ENCODE data around the gene RAB3D.
A peak's percentile ranks its signal among the peaks of the same experiment; 100 is the strongest.
"Not testable (repeated sequence)": the region's sequence is repeated elsewhere in the genome, so short reads cannot be mapped to it uniquely, and the experiment has no call there.

Gene RAB3D
- 12.6 reads per million, percentile 37 among the genes with 10 or more reads in this experiment for total RNA-seq

GRCh38 chr19:11339254-11340098, at the start of gene RAB3D:
Gene RAB3D, minus strand, starts transcription at chr19:11339657. Its CDS starts 2,258 bp downstream, at chr19:11337399.
- DNase-seq: peak; percentile 61

GRCh38 chr19:11387162-11388034, 47.9 kb upstream of the RAB3D start:
- no peak for DNase-seq

GRCh38 chr19:11384778-11385129, 45.3 kb upstream of the RAB3D start:
- DNase-seq: no peak

GRCh38 chr19:11383706-11384048, 44.2 kb upstream of the RAB3D start:
- DNase-seq: no peak

- DNase-seq: no peak
Measured at GRCh38 chr19:11382898-11383705, 43.6 kb upstream of the RAB3D start.

GRCh38 chr19:11380653-11381537, 41.4 kb upstream of the RAB3D start:
- peak; percentile 95 for DNase-seq

GRCh38 chr19:11379857-11380350, 40.4 kb upstream of the RAB3D start:
- DNase-seq: no peak

GRCh38 chr19:11379269-11379845, 39.9 kb upstream of the RAB3D start:
- not testable (repeated sequence) for DNase-seq

- DNase-seq: no peak
Measured at GRCh38 chr19:11378319-11379189, 39.1 kb upstream of the RAB3D start.

GRCh38 chr19:11377756-11378155, 38.3 kb upstream of the RAB3D start:
- no peak for DNase-seq

GRCh38 chr19:11377237-11377636, 37.8 kb upstream of the RAB3D start:
- no peak for DNase-seq

GRCh38 chr19:11375143-11375948, 35.9 kb upstream of the RAB3D start:
- DNase-seq: peak; percentile 65

- peak; percentile 92 for DNase-seq
Measured at GRCh38 chr19:11374433-11375142, 35.1 kb upstream of the RAB3D start, which contains the start of gene SWSAP1. Gene SWSAP1, plus strand, starts transcription at chr19:11374666. Its CDS starts 15 bp downstream, at chr19:11374681.

- DNase-seq: no peak
Measured at GRCh38 chr19:11373885-11374432, 34.5 kb upstream of the RAB3D start.

GRCh38 chr19:11373166-11373884, 33.9 kb upstream of the RAB3D start:
- DNase-seq: no peak

GRCh38 chr19:11370744-11371143, 31.3 kb upstream of the RAB3D start:
- DNase-seq: no peak

GRCh38 chr19:11367528-11367927, 28.1 kb upstream of the RAB3D start:
- no peak for DNase-seq

Measured in effector CD4-positive, alpha-beta T cell (primary cell).